ENCODE results near the gene MBP. TPM values are rescaled to one million over a fixed set of nuclear protein-coding genes. Genes with fewer than 3 reads are reported as not detected.

Gene MBP
- total RNA-seq, 1 experiment from 2014 or later = not detected

DNA sequence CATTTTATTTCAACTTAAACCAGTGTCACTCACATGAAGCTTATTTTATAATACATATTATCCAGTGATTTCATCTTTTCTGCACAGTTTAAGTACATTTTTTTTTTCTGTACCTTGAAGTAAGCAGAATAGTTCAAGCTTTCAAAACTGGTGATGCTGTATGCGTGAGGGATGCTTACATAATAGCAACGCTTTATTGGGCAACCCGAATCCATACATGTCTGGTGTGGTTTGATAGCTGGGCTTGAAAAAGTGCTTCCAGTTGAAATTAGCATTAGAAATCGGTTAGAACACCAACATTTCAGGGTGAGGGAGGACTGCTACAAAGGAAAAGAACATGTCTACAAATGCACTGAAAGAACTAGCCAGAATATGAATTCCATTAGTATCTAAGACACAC is 117.4 kb downstream of the MBP start:
- H3K27ac ChIP-seq (ENCODE audit: low read depth, low read length, poor library complexity, severe bottlenecking) = no peak overlapping the region
- POLR2A ChIA-PET (ENCODE audit: low non-redundant PET) = no interaction called here
- no peaks in the 10 kb centered on the region for H3K36me3 ChIP-seq (ENCODE audit: insufficient read depth, low read length, poor library complexity, severe bottlenecking)
- no peak for DNase-seq (ENCODE audit: low spot score)
- H3K27me3 ChIP-seq (replicated peaks; ENCODE audit: insufficient read depth, low read depth, low read length, poor library complexity) = peaks cover 11% of the 10 kb centered on the region
- H3K4me3 ChIP-seq (ENCODE audit: low read depth, low read length, poor library complexity, severe bottlenecking) = no peak overlapping the region
- H3K9me3 ChIP-seq (ENCODE audit: low read depth, low read length, poor library complexity, severe bottlenecking) = no peaks in the 10 kb centered on the region
- H3K4me1 ChIP-seq (ENCODE audit: insufficient read depth, low read length, poor library complexity, severe bottlenecking) = no peaks in the 10 kb centered on the region
- intact Hi-C loops (cut with micrococcal nuclease; ENCODE audit: unreplicated experiment) = no loop called here
- CTCF ChIA-PET = no interaction called here
- BruUV-seq (replicated peaks) = no TSS peak
- TF ChIP-seq EZH2 (IDR thresholded peaks at IDR 0.05; ENCODE audit: borderline replicate concordance, low read depth, low read length, poor library complexity, severe bottlenecking) = no peak
- TF ChIP-seq, protein P1, sequence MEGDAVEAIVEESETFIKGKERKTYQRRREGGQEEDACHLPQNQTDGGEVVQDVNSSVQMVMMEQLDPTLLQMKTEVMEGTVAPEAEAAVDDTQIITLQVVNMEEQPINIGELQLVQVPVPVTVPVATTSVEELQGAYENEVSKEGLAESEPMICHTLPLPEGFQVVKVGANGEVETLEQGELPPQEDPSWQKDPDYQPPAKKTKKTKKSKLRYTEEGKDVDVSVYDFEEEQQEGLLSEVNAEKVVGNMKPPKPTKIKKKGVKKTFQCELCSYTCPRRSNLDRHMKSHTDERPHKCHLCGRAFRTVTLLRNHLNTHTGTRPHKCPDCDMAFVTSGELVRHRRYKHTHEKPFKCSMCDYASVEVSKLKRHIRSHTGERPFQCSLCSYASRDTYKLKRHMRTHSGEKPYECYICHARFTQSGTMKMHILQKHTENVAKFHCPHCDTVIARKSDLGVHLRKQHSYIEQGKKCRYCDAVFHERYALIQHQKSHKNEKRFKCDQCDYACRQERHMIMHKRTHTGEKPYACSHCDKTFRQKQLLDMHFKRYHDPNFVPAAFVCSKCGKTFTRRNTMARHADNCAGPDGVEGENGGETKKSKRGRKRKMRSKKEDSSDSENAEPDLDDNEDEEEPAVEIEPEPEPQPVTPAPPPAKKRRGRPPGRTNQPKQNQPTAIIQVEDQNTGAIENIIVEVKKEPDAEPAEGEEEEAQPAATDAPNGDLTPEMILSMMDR (conservative IDR thresholded peaks at IDR 0.05; ENCODE audit: low read depth, low read length) = no peak

GRCh38 chr18:77014538-77014937 is 118.0 kb downstream of the MBP start:
- intact Hi-C loops (cut with micrococcal nuclease; ENCODE audit: unreplicated experiment) = no loop called here
- H3K27me3 ChIP-seq (replicated peaks; ENCODE audit: insufficient read depth, low read depth, low read length, poor library complexity) = peaks cover 11% of the 10 kb centered on the region
- H3K27ac ChIP-seq (ENCODE audit: low read depth, low read length, poor library complexity, severe bottlenecking) = no peak overlapping the region
- no peaks in the 10 kb centered on the region for H3K9me3 ChIP-seq (ENCODE audit: low read depth, low read length, poor library complexity, severe bottlenecking)
- H3K4me1 ChIP-seq (ENCODE audit: insufficient read depth, low read length, poor library complexity, severe bottlenecking) = no peaks in the 10 kb centered on the region
- no peak for DNase-seq (ENCODE audit: low spot score)
- TF ChIP-seq, protein P1 (conservative IDR thresholded peaks at IDR 0.05; ENCODE audit: low read depth, low read length) = no peak
- no peak for TF ChIP-seq EZH2 (IDR thresholded peaks at IDR 0.05; ENCODE audit: borderline replicate concordance, low read depth, low read length, poor library complexity, severe bottlenecking)
- H3K36me3 ChIP-seq (ENCODE audit: insufficient read depth, low read length, poor library complexity, severe bottlenecking) = no peaks in the 10 kb centered on the region
- no TSS peak for BruUV-seq (replicated peaks)
- ChIA-PET POLR2A (ENCODE audit: low non-redundant PET) (no interaction called here), CTCF (no interaction called here)
- H3K4me3 ChIP-seq (ENCODE audit: low read depth, low read length, poor library complexity, severe bottlenecking) = no peak overlapping the region

DNA sequence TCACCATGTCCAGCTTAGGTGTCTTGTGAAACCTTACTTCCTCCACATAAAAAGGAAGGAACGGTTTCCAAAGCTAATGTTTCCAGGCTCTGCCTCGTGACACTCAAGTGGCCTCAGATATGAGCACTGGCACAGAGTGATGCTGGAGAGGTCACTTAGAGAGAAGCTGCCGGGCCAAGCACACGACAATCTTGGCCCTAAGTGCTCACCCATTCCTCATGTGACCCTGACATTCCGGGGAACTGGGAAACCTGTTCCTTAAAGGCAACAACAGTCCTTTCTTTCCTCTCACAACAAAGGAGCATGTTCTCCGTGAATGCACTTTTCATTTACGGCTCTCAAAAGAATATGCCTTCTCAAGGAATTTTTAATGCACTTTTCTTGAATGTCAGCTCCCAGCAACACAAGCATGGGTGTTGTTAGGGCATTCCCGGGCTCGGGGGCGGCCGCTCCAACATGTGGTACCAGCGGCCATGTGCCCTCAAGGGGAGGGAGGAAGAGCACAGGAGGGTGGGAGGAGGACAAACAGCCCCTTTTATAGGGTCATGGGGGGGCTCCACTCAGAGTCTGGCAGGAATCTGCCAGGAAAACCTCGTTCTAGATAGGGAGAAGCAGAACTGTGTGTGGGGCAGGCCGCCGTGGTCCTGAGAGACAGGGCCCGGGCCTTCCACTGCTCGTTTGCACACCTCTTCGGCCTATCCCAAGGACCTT is 118.6 kb downstream of the MBP start:
- ChIA-PET POLR2A (ENCODE audit: low non-redundant PET) (no interaction called here), CTCF (interaction anchor here (0.5 kb wide), 1 partner anchor 212 kb away, joined by 4 read pairs; no protein-coding TSS in a partner anchor)
- no peaks in the 10 kb centered on the region for H3K9me3 ChIP-seq (ENCODE audit: low read depth, low read length, poor library complexity, severe bottlenecking)
- no peak for DNase-seq (ENCODE audit: low spot score)
- H3K4me3 ChIP-seq (ENCODE audit: low read depth, low read length, poor library complexity, severe bottlenecking) = no peak overlapping the region
- intact Hi-C loops (cut with micrococcal nuclease; ENCODE audit: unreplicated experiment) = no loop called here
- peaks cover 11% of the 10 kb centered on the region for H3K27me3 ChIP-seq (replicated peaks; ENCODE audit: insufficient read depth, low read depth, low read length, poor library complexity)
- no peaks in the 10 kb centered on the region for H3K36me3 ChIP-seq (ENCODE audit: insufficient read depth, low read length, poor library complexity, severe bottlenecking)
- no peaks in the 10 kb centered on the region for H3K4me1 ChIP-seq (ENCODE audit: insufficient read depth, low read length, poor library complexity, severe bottlenecking)
- TF ChIP-seq, protein P1 (conservative IDR thresholded peaks at IDR 0.05; ENCODE audit: low read depth, low read length) = no peak
- TF ChIP-seq EZH2 (IDR thresholded peaks at IDR 0.05; ENCODE audit: borderline replicate concordance, low read depth, low read length, poor library complexity, severe bottlenecking) = no peak
- BruUV-seq (replicated peaks) = no TSS peak
- no peak overlapping the region for H3K27ac ChIP-seq (ENCODE audit: low read depth, low read length, poor library complexity, severe bottlenecking)
